Lower lobe of right lung (tissue), 2 donors: ENCODE results near the gene SH3RF3. TPM values are rescaled to one million over a fixed set of nuclear protein-coding genes. Genes with fewer than 3 reads are reported as not detected.
A peak's percentile ranks its signal among the peaks of the same experiment; 100 is the strongest.

Source experiments
- ATAC-seq, 2 donors: fragments of 200-7000 bp; cut with Tn5 transposase; one replicate each; pipeline ENCODE4 v1.9.1; 2020 to 2022; ENCODE audit warnings: mild to moderate bottlenecking in 2 of 2, moderate library complexity in 2 of 2
- DNase-seq: peaks from one replicate; pipeline ENCODE4 v3.0.0-alpha.2; 2020
- H3K27ac ChIP-seq: fragments of 200-600 bp; one replicate; pipeline ENCODE4 v1.8.0; 2022
- H3K27me3 ChIP-seq: fragments of 200-600 bp; one replicate; pipeline ENCODE4 v1.8.0; 2022; ENCODE audit warnings: low read depth
- H3K36me3 ChIP-seq: fragments of 200-600 bp; one replicate; pipeline ENCODE4 v1.8.0; 2022; ENCODE audit warnings: mild to moderate bottlenecking
- H3K4me1 ChIP-seq: fragments of 200-600 bp; one replicate; pipeline ENCODE4 v1.8.0; 2022
- H3K4me3 ChIP-seq: fragments of 200-600 bp; one replicate; pipeline ENCODE4 v1.8.0; 2022; ENCODE audit warnings: mild to moderate bottlenecking
- H3K9me3 ChIP-seq: fragments of 200-600 bp; one replicate; pipeline ENCODE4 v1.8.0; 2022
- CTCF ChIP-seq: fragments of 200-600 bp; IDR thresholded peaks from one replicate; pipeline ENCODE4 v1.8.0; 2022; ENCODE audit warnings: antibody characterized with exemption, mild to moderate bottlenecking
- intact Hi-C: fragments of 100-400 bp; cut with DNase I; formaldehyde crosslinking; loops from one replicate; pipeline ENCODE4 v1.11.0; 2022
- total RNA-seq: library from RNA; stranded (reverse); fragmentation: NEBNext Ultra II Directional; extraction: Animal tissue kit (Norgen Biotek cat#: 25700); gene quantifications from one replicate; pipeline ENCODE4 v1.2.1, GENCODE V29; 2021
- donor health status: DM: no; HTN: yes; CAD: no; lungs with severe emphysema.

Gene SH3RF3
- total RNA-seq, 1 donor from 2014 or later = 5.7 TPM

- H3K9me3 ChIP-seq = no peaks in the 10 kb centered on the region
- intact Hi-C loops = no loop called here
- ATAC-seq (no peak), DNase-seq (no peak)
- no peaks in the 10 kb centered on the region for H3K27me3 ChIP-seq
- TF ChIP-seq CTCF = no peak
- no peak overlapping the region for H3K4me3 ChIP-seq
- no peak overlapping the region for H3K27ac ChIP-seq
- no peaks in the 10 kb centered on the region for H3K36me3 ChIP-seq
- no peaks in the 10 kb centered on the region for H3K4me1 ChIP-seq
These were observed 14.5 kb downstream of the SH3RF3 start for GRCh38 chr2:109143214-109144187.

GRCh38 chr2:109144271-109144670 is 15.3 kb downstream of the SH3RF3 start:
- ATAC-seq (no peak), DNase-seq (no peak)
- intact Hi-C loops = no loop called here
- no peaks in the 10 kb centered on the region for H3K36me3 ChIP-seq
- H3K4me3 ChIP-seq = no peak overlapping the region
- H3K4me1 ChIP-seq = no peaks in the 10 kb centered on the region
- no peaks in the 10 kb centered on the region for H3K9me3 ChIP-seq
- no peak for TF ChIP-seq CTCF
- H3K27me3 ChIP-seq = no peaks in the 10 kb centered on the region
- no peak overlapping the region for H3K27ac ChIP-seq

- Histone ChIP-seq H3K36me3 (no peaks in the 10 kb centered on the region), H3K27ac (no peak overlapping the region), H3K4me1 (no peaks in the 10 kb centered on the region), H3K9me3 (no peaks in the 10 kb centered on the region), H3K27me3 (no peaks in the 10 kb centered on the region), H3K4me3 (no peak overlapping the region)
- intact Hi-C loops = no loop called here
- no peak for TF ChIP-seq CTCF
- DNase-seq (no peak), ATAC-seq (peak in 1 of 2 donors; percentile 20)
These were observed 15.7 kb downstream of the SH3RF3 start for GRCh38 chr2:109144721-109145120.

GRCh38 chr2:109145286-109145685 is 16.3 kb downstream of the SH3RF3 start:
- DNase-seq = no peak
- intact Hi-C loops = no loop called here
- H3K9me3 ChIP-seq = no peaks in the 10 kb centered on the region
- no peaks in the 10 kb centered on the region for H3K36me3 ChIP-seq
- no peak for TF ChIP-seq CTCF
- H3K27me3 ChIP-seq = no peaks in the 10 kb centered on the region
- ATAC-seq = no peak
- H3K4me1 ChIP-seq = no peaks in the 10 kb centered on the region
- H3K4me3 ChIP-seq = no peak overlapping the region
- no peak overlapping the region for H3K27ac ChIP-seq

GRCh38 chr2:109147405-109147804 is 18.4 kb downstream of the SH3RF3 start:
- H3K36me3 ChIP-seq = no peaks in the 10 kb centered on the region
- no peak overlapping the region for H3K4me3 ChIP-seq
- no peak for DNase-seq
- no peak for ATAC-seq
- no peak overlapping the region for H3K27ac ChIP-seq
- H3K9me3 ChIP-seq = no peaks in the 10 kb centered on the region
- no peaks in the 10 kb centered on the region for H3K27me3 ChIP-seq
- intact Hi-C loops = no loop called here
- TF ChIP-seq CTCF = no peak
- H3K4me1 ChIP-seq = no peaks in the 10 kb centered on the region
